Right atrium auricular region (tissue), 2 donors: ENCODE measurements around the gene ZNF775. TPM values are rescaled to one million over a fixed set of nuclear protein-coding genes. Genes with fewer than 3 reads are reported as not detected.

Experiments used
- DNase-seq: peaks from one replicate; pipeline ENCODE4 v3.0.0-alpha.2; 2019; ENCODE audit warnings: low spot score
- H3K27ac ChIP-seq, 2 donors: fragments of 200-600 bp; sonication (generic); 1 replicate in 1 of 2; 2 replicates in 1 of 2; pipeline ENCODE4 v1.5.1; 2016 to 2019
- H3K27me3 ChIP-seq, 2 donors: fragments of 200-600 bp; sonication (generic); one replicate each; pipeline versions ENCODE4 v1.5.1 to v1.6.0; 2017 to 2019
- H3K36me3 ChIP-seq: fragments of 200-600 bp; sonication (generic); one replicate; pipeline ENCODE4 v1.5.1; 2016
- H3K4me1 ChIP-seq, 2 donors: fragments of 200-600 bp; sonication (generic); one replicate each; pipeline versions ENCODE4 v1.5.1 to v1.6.0; 2017 to 2019
- H3K4me3 ChIP-seq, 2 donors: fragments of 200-600 bp; sonication (generic); 1 replicate in 1 of 2; 2 replicates in 1 of 2; pipeline ENCODE4 v1.5.1; 2017 to 2019; ENCODE audit warnings: mild to moderate bottlenecking in 1 of 2, moderate library complexity in 1 of 2
- H3K9me3 ChIP-seq, 2 donors: fragments of 200-600 bp; sonication (generic); one replicate each; pipeline ENCODE4 v1.5.1; 2019
- total RNA-seq, 2 donors: library from RNA; depleted of rRNA; stranded (reverse); fragments of >200 nt; gene quantifications; one replicate each; pipeline ENCODE4 v1.1.0, GENCODE V29; 2016
- TF ChIP-seq, protein P1 (sequence below), 2 donors: fragments of 200-600 bp; sonication (generic); IDR thresholded peaks; one replicate each; pipeline ENCODE4 v1.5.1; 2019; ENCODE audit warnings: antibody characterized with exemption in 2 of 2

The ZNF775 gene
- total RNA-seq, 2 donors from 2014 or later, result 4.1 to 6.2 TPM

DNA sequence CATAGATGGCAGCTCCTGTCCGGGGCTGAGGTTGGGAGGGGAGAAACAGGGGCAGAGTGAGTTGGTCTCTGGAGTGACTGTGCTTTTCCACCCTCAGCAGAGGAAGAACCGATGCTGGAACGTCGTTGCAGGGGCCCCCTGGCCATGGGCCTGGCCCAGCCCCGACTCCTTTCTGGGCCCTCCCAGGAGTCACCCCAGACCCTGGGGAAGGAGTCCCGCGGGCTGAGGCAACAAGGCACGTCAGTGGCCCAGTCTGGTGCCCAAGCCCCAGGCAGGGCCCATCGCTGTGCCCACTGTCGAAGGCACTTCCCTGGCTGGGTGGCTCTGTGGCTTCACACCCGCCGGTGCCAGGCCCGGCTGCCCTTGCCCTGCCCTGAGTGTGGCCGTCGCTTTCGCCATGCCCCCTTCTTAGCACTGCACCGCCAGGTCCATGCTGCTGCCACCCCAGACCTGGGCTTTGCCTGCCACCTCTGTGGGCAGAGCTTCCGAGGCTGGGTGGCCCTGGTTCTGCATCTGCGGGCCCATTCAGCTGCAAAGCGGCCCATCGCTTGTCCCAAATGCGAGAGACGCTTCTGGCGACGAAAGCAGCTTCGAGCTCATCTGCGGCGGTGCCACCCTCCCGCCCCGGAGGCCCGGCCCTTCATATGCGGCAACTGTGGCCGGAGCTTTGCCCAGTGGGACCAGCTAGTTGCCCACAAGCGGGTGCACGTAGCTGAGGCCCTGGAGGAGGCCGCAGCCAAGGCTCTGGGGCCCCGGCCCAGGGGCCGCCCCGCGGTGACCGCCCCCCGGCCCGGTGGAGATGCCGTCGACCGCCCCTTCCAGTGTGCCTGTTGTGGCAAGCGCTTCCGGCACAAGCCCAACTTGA is 7.8 kb upstream of the ZNF775 start:
- TF ChIP-seq, protein P1, sequence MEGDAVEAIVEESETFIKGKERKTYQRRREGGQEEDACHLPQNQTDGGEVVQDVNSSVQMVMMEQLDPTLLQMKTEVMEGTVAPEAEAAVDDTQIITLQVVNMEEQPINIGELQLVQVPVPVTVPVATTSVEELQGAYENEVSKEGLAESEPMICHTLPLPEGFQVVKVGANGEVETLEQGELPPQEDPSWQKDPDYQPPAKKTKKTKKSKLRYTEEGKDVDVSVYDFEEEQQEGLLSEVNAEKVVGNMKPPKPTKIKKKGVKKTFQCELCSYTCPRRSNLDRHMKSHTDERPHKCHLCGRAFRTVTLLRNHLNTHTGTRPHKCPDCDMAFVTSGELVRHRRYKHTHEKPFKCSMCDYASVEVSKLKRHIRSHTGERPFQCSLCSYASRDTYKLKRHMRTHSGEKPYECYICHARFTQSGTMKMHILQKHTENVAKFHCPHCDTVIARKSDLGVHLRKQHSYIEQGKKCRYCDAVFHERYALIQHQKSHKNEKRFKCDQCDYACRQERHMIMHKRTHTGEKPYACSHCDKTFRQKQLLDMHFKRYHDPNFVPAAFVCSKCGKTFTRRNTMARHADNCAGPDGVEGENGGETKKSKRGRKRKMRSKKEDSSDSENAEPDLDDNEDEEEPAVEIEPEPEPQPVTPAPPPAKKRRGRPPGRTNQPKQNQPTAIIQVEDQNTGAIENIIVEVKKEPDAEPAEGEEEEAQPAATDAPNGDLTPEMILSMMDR (IDR thresholded peaks at IDR 0.05), result no peak
- Histone ChIP-seq H3K4me3 (no peak overlapping the region), H3K9me3 (no peaks in the 10 kb centered on the region), H3K27ac (no peak overlapping the region), H3K4me1 (peaks cover 0 to 48% of the 10 kb centered on the region in 2 donors), H3K27me3 (no peaks in the 10 kb centered on the region), H3K36me3 (peaks cover 41% of the 10 kb centered on the region)
- no peak for DNase-seq

DNA sequence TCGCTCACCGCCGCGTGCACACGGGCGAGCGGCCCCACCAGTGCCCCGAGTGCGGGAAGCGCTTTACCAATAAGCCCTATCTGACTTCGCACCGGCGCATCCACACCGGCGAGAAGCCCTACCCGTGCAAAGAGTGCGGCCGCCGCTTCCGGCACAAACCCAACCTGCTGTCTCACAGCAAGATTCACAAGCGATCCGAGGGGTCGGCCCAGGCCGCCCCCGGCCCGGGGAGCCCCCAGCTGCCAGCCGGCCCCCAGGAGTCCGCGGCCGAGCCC is 7.2 kb upstream of the ZNF775 start:
- H3K36me3 ChIP-seq, result peaks cover 41% of the 10 kb centered on the region
- no peak for DNase-seq
- peaks cover 0 to 48% of the 10 kb centered on the region in 2 donors for H3K4me1 ChIP-seq
- no peaks in the 10 kb centered on the region for H3K27me3 ChIP-seq
- TF ChIP-seq, protein P1 (IDR thresholded peaks at IDR 0.05), result no peak
- no peaks in the 10 kb centered on the region for H3K9me3 ChIP-seq
- H3K27ac ChIP-seq, result no peak overlapping the region
- H3K4me3 ChIP-seq, result no peak overlapping the region

DNA sequence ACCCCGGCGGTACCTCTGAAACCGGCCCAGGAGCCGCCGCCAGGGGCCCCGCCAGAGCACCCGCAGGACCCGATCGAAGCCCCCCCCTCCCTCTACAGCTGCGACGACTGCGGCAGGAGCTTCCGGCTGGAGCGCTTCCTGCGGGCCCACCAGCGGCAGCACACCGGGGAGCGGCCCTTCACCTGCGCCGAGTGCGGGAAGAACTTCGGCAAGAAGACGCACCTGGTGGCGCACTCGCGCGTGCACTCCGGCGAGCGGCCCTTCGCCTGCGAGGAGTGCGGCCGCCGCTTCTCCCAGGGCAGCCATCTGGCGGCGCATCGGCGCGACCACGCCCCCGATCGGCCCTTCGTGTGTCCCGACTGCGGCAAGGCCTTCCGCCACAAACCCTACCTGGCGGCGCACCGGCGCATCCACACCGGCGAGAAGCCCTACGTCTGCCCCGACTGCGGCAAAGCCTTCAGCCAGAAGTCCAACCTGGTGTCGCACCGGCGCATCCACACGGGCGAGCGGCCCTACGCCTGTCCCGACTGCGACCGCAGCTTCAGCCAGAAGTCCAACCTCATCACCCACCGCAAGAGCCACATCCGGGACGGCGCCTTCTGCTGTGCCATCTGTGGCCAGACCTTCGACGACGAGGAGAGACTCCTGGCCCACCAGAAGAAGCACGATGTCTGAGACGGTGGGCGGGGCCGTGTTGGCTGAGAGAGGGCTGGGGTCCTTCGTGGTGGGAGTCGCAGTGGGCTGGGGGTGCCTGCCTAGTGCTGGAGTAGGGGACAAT is 6.7 kb upstream of the ZNF775 start:
- peak overlapping the region in 1 of 2 donors; percentile 44 for H3K27ac ChIP-seq
- DNase-seq, result no peak
- TF ChIP-seq, protein P1 (IDR thresholded peaks at IDR 0.05), result no peak
- peaks cover 0 to 48% of the 10 kb centered on the region in 2 donors for H3K4me1 ChIP-seq
- H3K4me3 ChIP-seq, result no peak overlapping the region
- peaks cover 41% of the 10 kb centered on the region for H3K36me3 ChIP-seq
- H3K9me3 ChIP-seq, result no peaks in the 10 kb centered on the region
- H3K27me3 ChIP-seq, result no peaks in the 10 kb centered on the region

DNA sequence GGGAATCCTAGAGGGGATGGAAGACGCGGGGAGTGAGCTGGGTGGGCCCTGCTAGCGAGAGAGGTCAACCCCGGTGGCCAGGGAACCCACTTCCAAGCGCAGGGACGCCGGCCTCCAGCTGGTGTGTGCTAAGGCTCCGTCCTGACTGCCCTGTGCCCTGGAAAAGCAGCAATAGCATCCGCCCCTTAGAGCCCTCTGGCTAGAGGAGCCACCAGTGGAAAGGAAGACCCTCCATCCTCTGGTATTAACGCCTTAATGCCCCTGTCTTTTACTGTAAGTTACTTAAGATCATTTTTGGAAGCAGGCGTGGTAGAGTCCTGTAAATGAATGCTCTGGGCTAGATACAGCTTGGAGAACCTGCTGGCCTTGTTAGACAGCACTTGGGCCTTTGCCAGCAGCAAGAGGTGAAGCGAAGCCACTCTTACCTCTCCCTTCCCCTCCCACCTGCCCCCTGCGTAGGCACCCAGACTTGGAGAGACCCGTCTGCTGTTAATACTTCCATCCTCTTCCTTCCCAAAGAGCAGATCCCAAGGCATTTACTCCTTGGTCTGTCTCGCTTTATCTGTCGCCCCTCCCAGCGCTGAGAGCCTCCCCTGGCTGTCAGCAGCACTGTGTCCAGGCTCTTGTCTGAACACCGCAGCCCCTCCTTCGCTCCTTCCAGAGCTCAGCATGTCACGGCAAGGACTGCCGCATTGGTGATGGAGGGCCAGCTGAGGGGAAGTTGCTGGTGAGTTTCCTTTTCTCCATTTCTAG is 5.9 kb upstream of the ZNF775 start:
- no peak for DNase-seq
- H3K27ac ChIP-seq, result peak overlapping the region; percentile 34 to 44
- H3K4me3 ChIP-seq, result no peak overlapping the region
- no peaks in the 10 kb centered on the region for H3K27me3 ChIP-seq
- H3K36me3 ChIP-seq, result peaks cover 41% of the 10 kb centered on the region
- TF ChIP-seq, protein P1 (IDR thresholded peaks at IDR 0.05), result no peak
- no peaks in the 10 kb centered on the region for H3K9me3 ChIP-seq
- H3K4me1 ChIP-seq, result peaks cover 0 to 49% of the 10 kb centered on the region in 2 donors

DNA sequence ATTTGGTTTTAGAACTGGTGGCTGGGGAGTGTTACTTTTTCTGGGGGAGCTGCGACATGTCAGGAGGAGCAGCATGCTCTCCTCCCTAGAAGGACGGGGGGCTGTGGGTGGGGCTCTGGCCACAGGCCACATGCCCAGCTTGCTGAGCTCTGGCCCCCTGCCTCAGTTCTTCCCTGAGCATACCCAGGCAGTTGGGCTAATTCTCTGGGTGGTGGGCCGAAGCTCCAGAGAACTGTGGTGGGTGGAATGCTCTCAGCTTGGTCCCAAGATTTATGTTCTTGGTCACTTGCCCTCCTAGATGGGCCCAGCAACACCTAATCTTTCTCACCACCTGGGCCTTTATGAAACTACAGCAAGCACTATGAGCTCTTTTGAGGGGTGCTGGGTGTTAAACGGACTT is 5.1 kb upstream of the ZNF775 start:
- DNase-seq, result no peak
- peaks cover 0 to 52% of the 10 kb centered on the region in 2 donors for H3K4me1 ChIP-seq
- H3K27ac ChIP-seq, result peak overlapping the region in 1 of 2 donors; percentile 34
- TF ChIP-seq, protein P1 (IDR thresholded peaks at IDR 0.05), result no peak
- no peak overlapping the region for H3K4me3 ChIP-seq
- peaks cover 41% of the 10 kb centered on the region for H3K36me3 ChIP-seq
- H3K27me3 ChIP-seq, result no peaks in the 10 kb centered on the region
- no peaks in the 10 kb centered on the region for H3K9me3 ChIP-seq
